Peyer's patch (tissue), 4 donors: Measurements from ENCODE around the gene MBL2.

Experiments used
- POLR2A ChIP-seq, 2 donors: fragments of 450-650 bp; IDR thresholded peaks; one replicate each; pipeline ENCODE4 v1.5.1; 2017; ENCODE audit warnings: antibody characterized with exemption in 2 of 2, mild to moderate bottlenecking in 2 of 2, moderate library complexity in 2 of 2
- TF ChIP-seq, protein P1 (sequence below), 6 experiments: fragments of 450-650 bp in 4 of 6; fragments of 200-600 bp in 2 of 6; sonication (generic) in 1 of 6; IDR thresholded peaks; one replicate each; pipeline ENCODE4 v1.5.1; 2017 to 2019; ENCODE audit warnings: antibody characterized with exemption in 6 of 6, mild to moderate bottlenecking in 3 of 6, moderate library complexity in 1 of 6

GRCh38 chr10:52769966-52770365, 2.6 kb downstream of the MBL2 start:
- TF ChIP-seq, protein P1, sequence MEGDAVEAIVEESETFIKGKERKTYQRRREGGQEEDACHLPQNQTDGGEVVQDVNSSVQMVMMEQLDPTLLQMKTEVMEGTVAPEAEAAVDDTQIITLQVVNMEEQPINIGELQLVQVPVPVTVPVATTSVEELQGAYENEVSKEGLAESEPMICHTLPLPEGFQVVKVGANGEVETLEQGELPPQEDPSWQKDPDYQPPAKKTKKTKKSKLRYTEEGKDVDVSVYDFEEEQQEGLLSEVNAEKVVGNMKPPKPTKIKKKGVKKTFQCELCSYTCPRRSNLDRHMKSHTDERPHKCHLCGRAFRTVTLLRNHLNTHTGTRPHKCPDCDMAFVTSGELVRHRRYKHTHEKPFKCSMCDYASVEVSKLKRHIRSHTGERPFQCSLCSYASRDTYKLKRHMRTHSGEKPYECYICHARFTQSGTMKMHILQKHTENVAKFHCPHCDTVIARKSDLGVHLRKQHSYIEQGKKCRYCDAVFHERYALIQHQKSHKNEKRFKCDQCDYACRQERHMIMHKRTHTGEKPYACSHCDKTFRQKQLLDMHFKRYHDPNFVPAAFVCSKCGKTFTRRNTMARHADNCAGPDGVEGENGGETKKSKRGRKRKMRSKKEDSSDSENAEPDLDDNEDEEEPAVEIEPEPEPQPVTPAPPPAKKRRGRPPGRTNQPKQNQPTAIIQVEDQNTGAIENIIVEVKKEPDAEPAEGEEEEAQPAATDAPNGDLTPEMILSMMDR (IDR thresholded peaks at IDR 0.05): no peak
- TF ChIP-seq POLR2A (IDR thresholded peaks at IDR 0.05): no peak
